Testis (tissue), 3 donors: ENCODE measurements around the gene CCR7. TPM values are rescaled to one million over a fixed set of nuclear protein-coding genes. Genes with fewer than 3 reads are reported as not detected.

Source experiments
- DNase-seq: peaks from one replicate; pipeline ENCODE4 v3.0.0-alpha.2; 2019
- H3K27ac ChIP-seq, 2 donors: fragments of 200-600 bp; sonication (generic); one replicate each; pipeline ENCODE4 v1.5.1; 2019
- H3K27me3 ChIP-seq: fragments of 200-600 bp; sonication (generic); one replicate; pipeline ENCODE4 v1.5.1; 2019
- H3K36me3 ChIP-seq: fragments of 200-600 bp; sonication (generic); one replicate; pipeline ENCODE4 v1.5.1; 2017; ENCODE audit warnings: low read depth; ENCODE audit errors: missing control alignments
- H3K4me1 ChIP-seq: fragments of 200-600 bp; sonication (generic); one replicate; pipeline ENCODE4 v1.5.1; 2019
- H3K4me3 ChIP-seq, 2 donors: fragments of 200-600 bp; sonication (generic); one replicate each; pipeline ENCODE4 v1.5.1; 2017 to 2019
- H3K9me3 ChIP-seq: fragments of 200-600 bp; sonication (generic); one replicate; pipeline ENCODE4 v1.5.1; 2017
- CTCF ChIP-seq, 3 experiments: fragments of 450-650 bp in 2 of 3; fragments of 200-600 bp in 1 of 3; sonication (generic) in 1 of 3; IDR thresholded peaks; one replicate each; pipeline ENCODE4 v1.5.1; 2016 to 2019; ENCODE audit warnings: antibody characterized with exemption in 3 of 3, mild to moderate bottlenecking in 2 of 3, moderate library complexity in 1 of 3
- POLR2A ChIP-seq: fragments of 450-650 bp; IDR thresholded peaks from one replicate; pipeline ENCODE4 v1.6.1; 2017; ENCODE audit warnings: antibody characterized with exemption, mild to moderate bottlenecking, moderate library complexity
- WGBS, 2 donors: methylation state at CpG; one replicate each; pipeline ENCODE4 v1.1.5; 2018; 5-methylcytosine and 5-hydroxymethylcytosine counted together
- intact Hi-C: fragments of 100-400 bp; cut with DNase I; formaldehyde crosslinking; loops from one replicate; pipeline ENCODE4 v1.15.1; 2023; ENCODE audit warnings: low total_unique reads
- polyA plus RNA-seq: library from polyadenylated mRNA; stranded (reverse); fragments of 350-450 nt; fragmentation: Illumina TruSeq; extraction: RNeasy Lipid Tissue Mini Kit (QIAGEN cat#74804); gene quantifications from one replicate; pipeline ENCODE4 v1.2.3, GENCODE V29; 2014; ENCODE audit warnings: low read depth, low replicate concordance; ENCODE audit not compliant: insufficient read depth
- total RNA-seq, 2 donors: library from RNA; depleted of rRNA; stranded (reverse); fragments of >200 nt; gene quantifications; one replicate each; pipeline ENCODE4 v1.2.3, GENCODE V29; 2016

CCR7 gene
- total and polyA plus RNA-seq, 3 donors from 2014 or later = 0.87 to 1.5 (median 1.3) TPM

DNA sequence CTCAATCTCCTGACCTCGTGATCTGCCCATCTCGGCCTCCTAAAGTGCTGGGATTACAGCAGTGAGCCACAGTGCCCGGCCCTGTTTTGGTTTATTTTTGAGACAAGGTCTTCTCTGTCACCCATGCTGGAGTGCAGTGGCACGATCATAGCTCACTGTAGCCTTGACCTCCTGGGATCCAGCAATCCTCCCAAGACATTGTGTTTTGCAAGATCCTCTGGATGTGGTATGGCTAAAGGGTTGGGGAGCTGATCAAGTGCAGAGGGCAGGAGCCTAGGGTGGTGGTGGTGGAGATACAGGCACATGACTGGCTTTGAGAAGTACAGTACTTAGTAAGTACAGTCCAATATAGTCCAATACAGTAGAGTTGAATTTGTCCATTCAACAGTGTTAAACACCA lies 47.3 kb downstream of the CCR7 start:
- Histone ChIP-seq H3K9me3 (no peaks in the 10 kb centered on the region), H3K27ac (no peak overlapping the region), H3K4me1 (peaks cover 5% of the 10 kb centered on the region), H3K27me3 (no peaks in the 10 kb centered on the region), H3K4me3 (no peak overlapping the region), H3K36me3 (no peaks in the 10 kb centered on the region)
- TF ChIP-seq POLR2A = no peak
- TF ChIP-seq CTCF (IDR thresholded peaks at IDR 0.05) = no peak
- intact Hi-C loops = no loop called here
- no peak for DNase-seq
- WGBS, 2 donors = 59 to 75% methylated on average over 4 of the region's 4 CpGs

GRCh38 chr17:40517286-40517662 lies 48.0 kb downstream of the CCR7 start:
- no peaks in the 10 kb centered on the region for H3K36me3 ChIP-seq
- H3K27me3 ChIP-seq = no peaks in the 10 kb centered on the region
- no peak for DNase-seq
- WGBS, 2 donors = 88% methylated on average over 2 of the region's 2 CpGs
- H3K4me3 ChIP-seq = no peak overlapping the region
- intact Hi-C loops = no loop called here
- H3K27ac ChIP-seq = no peak overlapping the region
- no peaks in the 10 kb centered on the region for H3K9me3 ChIP-seq
- peaks cover 5% of the 10 kb centered on the region for H3K4me1 ChIP-seq
- TF ChIP-seq POLR2A (no peak), CTCF (IDR thresholded peaks at IDR 0.05) (no peak)

DNA sequence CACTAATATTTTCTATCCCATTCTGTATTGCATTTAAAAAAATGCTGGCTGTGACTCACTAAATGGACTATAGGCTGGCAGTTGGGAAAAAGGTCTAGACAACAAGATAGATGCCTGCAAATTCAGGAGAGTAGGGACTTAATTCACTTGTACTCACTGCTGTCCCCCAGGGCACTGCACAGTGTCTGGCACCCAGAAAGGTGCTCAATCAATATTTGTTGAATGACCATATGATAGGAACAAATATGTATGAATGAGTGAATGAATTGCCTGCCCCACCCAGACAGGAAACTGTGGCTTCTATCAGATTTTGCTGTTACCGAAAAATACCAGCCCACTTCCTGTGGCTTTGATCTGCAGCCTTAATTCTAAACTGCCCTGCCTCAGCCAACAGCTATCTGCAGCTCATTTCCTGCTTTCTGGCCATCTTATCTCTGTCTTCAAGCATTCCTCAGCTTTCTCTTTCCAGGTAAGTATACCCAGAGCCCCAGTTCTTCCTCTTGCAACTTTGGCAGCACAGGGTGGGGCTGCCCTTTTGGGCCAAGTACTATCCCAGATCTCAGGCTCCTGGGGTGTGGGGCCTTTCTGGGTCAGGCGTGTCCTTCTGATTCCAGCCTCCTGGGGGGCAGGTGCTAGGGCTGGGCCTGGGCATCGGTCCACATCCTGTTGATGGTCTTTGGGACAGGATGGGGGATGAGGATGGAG lies 48.5 kb downstream of the CCR7 start:
- TF ChIP-seq POLR2A (no peak), CTCF (IDR thresholded peaks at IDR 0.05) (no peak)
- no peak overlapping the region for H3K4me3 ChIP-seq
- H3K36me3 ChIP-seq = no peaks in the 10 kb centered on the region
- no peaks in the 10 kb centered on the region for H3K27me3 ChIP-seq
- peaks cover 5% of the 10 kb centered on the region for H3K4me1 ChIP-seq
- no peak for DNase-seq
- WGBS, 2 donors = 67 to 75% methylated on average over 3 of the region's 3 CpGs
- H3K27ac ChIP-seq = no peak overlapping the region
- intact Hi-C loops = no loop called here
- no peaks in the 10 kb centered on the region for H3K9me3 ChIP-seq

DNA sequence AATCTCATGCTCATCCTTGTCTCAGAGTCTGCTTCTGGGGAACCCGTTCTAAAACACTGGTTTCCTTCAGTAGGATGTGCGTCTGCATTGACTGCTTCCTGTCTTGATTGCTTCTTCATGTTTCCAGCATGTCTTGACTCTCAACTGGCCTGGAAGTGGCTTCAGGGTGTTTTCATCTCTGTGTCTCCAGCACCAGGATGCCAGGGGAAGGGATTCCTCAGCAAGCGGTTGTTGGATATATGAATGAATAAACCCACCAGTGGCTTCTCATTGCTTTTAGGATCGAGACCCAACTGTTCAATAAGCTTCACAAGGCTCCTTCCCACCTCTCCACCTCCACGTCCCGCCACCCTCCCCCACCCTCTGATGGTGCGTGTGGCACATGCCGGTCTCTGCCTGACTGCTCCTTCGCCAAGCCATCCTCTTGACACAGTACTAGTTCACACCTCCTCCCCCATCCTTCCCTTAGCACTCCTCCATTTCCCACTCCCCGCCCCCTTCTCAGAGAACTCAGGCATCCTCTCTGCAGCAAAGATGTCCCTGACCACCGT lies 49.7 kb downstream of the CCR7 start:
- H3K4me1 ChIP-seq = peaks cover 5% of the 10 kb centered on the region
- H3K9me3 ChIP-seq = no peaks in the 10 kb centered on the region
- H3K36me3 ChIP-seq = no peaks in the 10 kb centered on the region
- TF ChIP-seq CTCF (IDR thresholded peaks at IDR 0.05) (no peak), POLR2A (no peak)
- no peak overlapping the region for H3K4me3 ChIP-seq
- 76 to 80% methylated on average over 11 of the region's 11 CpGs for WGBS, 2 donors
- H3K27ac ChIP-seq = no peak overlapping the region
- H3K27me3 ChIP-seq = no peaks in the 10 kb centered on the region
- intact Hi-C loops = no loop called here
- no peak for DNase-seq

DNA sequence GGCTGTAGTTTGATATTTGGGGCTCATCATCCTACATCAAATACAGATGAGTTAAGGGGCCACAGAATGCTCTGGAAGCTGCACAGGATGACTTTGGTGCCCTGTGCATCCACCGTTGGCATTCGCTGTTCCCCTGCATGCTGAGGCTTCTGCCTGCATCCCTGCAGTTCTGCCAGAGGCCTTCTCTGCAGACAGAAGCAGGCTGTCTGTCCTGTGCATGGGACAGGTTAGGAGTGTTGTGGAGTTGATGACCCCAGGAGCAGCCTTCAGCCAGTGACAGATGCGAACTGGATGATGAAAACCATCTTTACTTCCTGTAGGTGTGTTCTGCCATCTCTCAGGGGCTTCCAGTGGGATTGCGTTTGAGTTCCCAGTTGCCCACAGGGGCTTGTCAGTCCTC lies 50.3 kb downstream of the CCR7 start:
- Histone ChIP-seq H3K27me3 (no peaks in the 10 kb centered on the region), H3K9me3 (no peaks in the 10 kb centered on the region), H3K4me3 (no peak overlapping the region), H3K4me1 (peaks cover 5% of the 10 kb centered on the region), H3K27ac (no peak overlapping the region), H3K36me3 (no peaks in the 10 kb centered on the region)
- 85 to 91% methylated on average over 4 of the region's 4 CpGs for WGBS, 2 donors
- intact Hi-C loops = no loop called here
- no peak for DNase-seq
- no peak for TF ChIP-seq POLR2A
- no peak for TF ChIP-seq CTCF (IDR thresholded peaks at IDR 0.05)
